Measurements from ENCODE around the gene PCDH1. TPM values are rescaled to one million over a fixed set of nuclear protein-coding genes. Genes with fewer than 3 reads are reported as not detected.

The PCDH1 gene
- total and polyA plus RNA-seq, 2 donors (not counting 3 experiments of a cell fraction or from before 2014, with no cell fraction given): 113 to 136 TPM

- H2AFZ ChIP-seq (ENCODE audit: low read depth, low read length): no peak overlapping the region
- peaks cover 26 to 37% of the 10 kb centered on the region in 2 experiments for H3K27me3 ChIP-seq (ENCODE audit: control insufficient read depth in 2 of 2, insufficient read depth in 2 of 2, low read length in 2 of 2)
- no peaks in the 10 kb centered on the region for H3K9me3 ChIP-seq (replicated peaks; ENCODE audit: control insufficient read depth, insufficient read depth, low read length)
- TF ChIP-seq MAX (IDR thresholded peaks at IDR 0.05; ENCODE audit: insufficient read depth, insufficient read length) (no peak), JUN (IDR thresholded peaks at IDR 0.05; ENCODE audit: borderline replicate concordance, insufficient read depth, insufficient read length, low read depth) (no peak), EZH2 (IDR thresholded peaks at IDR 0.05; ENCODE audit: borderline replicate concordance, low read depth, low read length, severe bottlenecking) (no peak), POLR2A (IDR thresholded peaks at IDR 0.05; ENCODE audit: low read depth, low read length) (no peak)
- TF ChIP-seq, protein P1, sequence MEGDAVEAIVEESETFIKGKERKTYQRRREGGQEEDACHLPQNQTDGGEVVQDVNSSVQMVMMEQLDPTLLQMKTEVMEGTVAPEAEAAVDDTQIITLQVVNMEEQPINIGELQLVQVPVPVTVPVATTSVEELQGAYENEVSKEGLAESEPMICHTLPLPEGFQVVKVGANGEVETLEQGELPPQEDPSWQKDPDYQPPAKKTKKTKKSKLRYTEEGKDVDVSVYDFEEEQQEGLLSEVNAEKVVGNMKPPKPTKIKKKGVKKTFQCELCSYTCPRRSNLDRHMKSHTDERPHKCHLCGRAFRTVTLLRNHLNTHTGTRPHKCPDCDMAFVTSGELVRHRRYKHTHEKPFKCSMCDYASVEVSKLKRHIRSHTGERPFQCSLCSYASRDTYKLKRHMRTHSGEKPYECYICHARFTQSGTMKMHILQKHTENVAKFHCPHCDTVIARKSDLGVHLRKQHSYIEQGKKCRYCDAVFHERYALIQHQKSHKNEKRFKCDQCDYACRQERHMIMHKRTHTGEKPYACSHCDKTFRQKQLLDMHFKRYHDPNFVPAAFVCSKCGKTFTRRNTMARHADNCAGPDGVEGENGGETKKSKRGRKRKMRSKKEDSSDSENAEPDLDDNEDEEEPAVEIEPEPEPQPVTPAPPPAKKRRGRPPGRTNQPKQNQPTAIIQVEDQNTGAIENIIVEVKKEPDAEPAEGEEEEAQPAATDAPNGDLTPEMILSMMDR (IDR thresholded peaks at IDR 0.05; ENCODE audit: extremely low read depth in 1 of 2, insufficient read depth in 1 of 2, low read depth in 1 of 2, low read length in 2 of 2): no peak
- H3K9ac ChIP-seq (replicated peaks; ENCODE audit: extremely low read depth, insufficient read depth, low read length): no peak overlapping the region
- no TSS peak for BruUV-seq (replicated peaks)
- ChIA-PET POLR2A (interaction anchor here (0.6 kb wide), 1 partner anchor 54 kb away, joined by 7 read pairs; no protein-coding TSS in a partner anchor), CTCF (interaction anchor here (0.9 to 8.4 kb wide), 33 partner anchors 8 to 288 kb away, joined by 3 to 233 read pairs (median 7); partner anchors contain the start of genes ARAP3, DELE1, PCDH12 and RNF14)
- dilution Hi-C loops (cut with MboI; ENCODE audit: extremely low pct_ligation_motif_present, low sequenced_read_pairs) (loop anchor here (25.0 kb wide), 1 partner anchor 143 kb away; no protein-coding TSS in a partner anchor), intact Hi-C loops (cut with micrococcal nuclease) (loop anchor here (1.0 to 5.0 kb wide), 8 partner anchors 43 to 215 kb away; no protein-coding TSS in a partner anchor)
- H3K4me3 ChIP-seq (replicated peaks in 1 of 3; ENCODE audit: insufficient read depth in 1 of 3, low read depth in 1 of 3, low read length in 3 of 3): no peak overlapping the region
- no peak for FAIRE-seq
- H3K79me2 ChIP-seq (ENCODE audit: control insufficient read depth, insufficient read depth, low read length): peaks cover 28% of the 10 kb centered on the region
- no peak overlapping the region for H3K27ac ChIP-seq (ENCODE audit: insufficient read depth, low read depth, low read length)
- H3K36me3 ChIP-seq (ENCODE audit: control insufficient read depth in 2 of 2, extremely low read depth in 1 of 2, insufficient read depth in 2 of 2, low read length in 2 of 2): no peaks in the 10 kb centered on the region
- peaks cover 10% of the 10 kb centered on the region for H3K4me1 ChIP-seq (ENCODE audit: control insufficient read depth, extremely low read depth, insufficient read depth, low read length)
- no peaks in the 10 kb centered on the region for H3K9me1 ChIP-seq (replicated peaks; ENCODE audit: control insufficient read depth, extremely low read depth, insufficient read depth, low read length)
- DNase-seq (ENCODE audit: low read depth, low spot score): no peak
- no peaks in the 10 kb centered on the region for H4K20me1 ChIP-seq (replicated peaks; ENCODE audit: control insufficient read depth, extremely low read depth, insufficient read depth, low read length)
- H3K4me2 ChIP-seq (ENCODE audit: insufficient read depth, low read length): no peak overlapping the region
These were observed 1.9 kb upstream of the PCDH1 start for GRCh38 chr5:141879941-141880738.
